GM12878 (cell line): ENCODE results near the gene OR51A7. TPM values are rescaled to one million over a fixed set of nuclear protein-coding genes. Genes with fewer than 3 reads are reported as not detected.

Experiments used
- CUX1 ChIP-seq: IDR thresholded peaks from 2 replicates; pipeline ENCODE4 v1.6.1; 2012; ENCODE audit warnings: improper control_type of control experiment, low read depth, low read length; ENCODE audit not compliant: insufficient replicate concordance
- ETV6 ChIP-seq, 2 experiments: fragments of 450-650 bp in 1 of 2; IDR thresholded peaks in 1 of 2; conservative IDR thresholded peaks in 1 of 2; 2 replicates each; pipeline ENCODE4 v1.6.1; 2014; ENCODE audit warnings: antibody characterized with exemption in 1 of 2, borderline replicate concordance in 1 of 2, low read depth in 1 of 2, mild to moderate bottlenecking in 1 of 2, moderate library complexity in 1 of 2
- HCFC1 ChIP-seq: fragments of 150-350 bp; IDR thresholded peaks from 2 replicates; pipeline ENCODE4 v1.6.1; 2014; ENCODE audit warnings: low read length
- HDAC6 ChIP-seq: fragments of 200-600 bp; sonication (generic); IDR thresholded peaks from one replicate; pipeline ENCODE4 v1.8.0; 2017; ENCODE audit warnings: antibody characterized with exemption; ENCODE audit not compliant: unreplicated experiment
- MYC ChIP-seq: IDR thresholded peaks from 2 replicates; pipeline ENCODE4 v1.6.1; 2011; ENCODE audit warnings: mild to moderate bottlenecking, low read length, moderate library complexity, inconsistent platforms; ENCODE audit not compliant: insufficient read depth, insufficient replicate concordance, insufficient read length, severe bottlenecking
- PKNOX1 ChIP-seq: fragments of 450-650 bp; IDR thresholded peaks from 2 replicates; pipeline ENCODE4 v1.6.1; 2016; ENCODE audit warnings: mild to moderate bottlenecking
- SREBF1 ChIP-seq: IDR thresholded peaks from 2 replicates; pipeline ENCODE4 v1.6.1; 2012; ENCODE audit warnings: mild to moderate bottlenecking, low read length
- ZBTB4 ChIP-seq: fragments of 450-650 bp; formaldehyde crosslinking; IDR thresholded peaks from 2 replicates; pipeline ENCODE4 v1.4.0; 2022; ENCODE audit warnings: mild to moderate bottlenecking, moderate library complexity
- ZNF384 ChIP-seq: IDR thresholded peaks from 2 replicates; pipeline ENCODE4 v1.6.1; 2012; ENCODE audit warnings: low read depth, mild to moderate bottlenecking, low read length, improper control_type of control experiment, borderline replicate concordance
- polyA plus RNA-seq, 11 experiments: library from polyadenylated mRNA; depleted of rRNA in 4 of 11; unstranded in 6 of 11; stranded (reverse) in 5 of 11; fragments of >200 nt; fragmentation: Nextera tagmentation in 4 of 11; fragmentation: Illumina TruSeq in 1 of 11; extraction: Ambion mirVana in 4 of 11; extraction: Trizol in 1 of 11; gene quantifications; 1 replicate in 1 of 11; 2 replicates in 10 of 11; pipeline versions ENCODE4 v1.2.1 to v1.2.3, GENCODE V29; 2011 to 2016; ENCODE audit warnings: inconsistent platforms in 2 of 11, missing spikeins in 2 of 11, low read depth in 1 of 11
- total RNA-seq, 4 experiments: library from RNA; depleted of rRNA in 3 of 4; stranded (reverse); fragments of >200 nt in 3 of 4; fragmentation: Illumina TruSeq in 1 of 4; extraction: Trizol in 1 of 4; gene quantifications; 2 replicates each; pipeline versions ENCODE4 v1.2.1 to v1.2.3, GENCODE V29; 2013 to 2021
- TF ChIP-seq, protein P1 (sequence below): fragments of 450-650 bp; IDR thresholded peaks from 2 replicates; pipeline ENCODE4 v1.6.1; 2017; ENCODE audit warnings: low read depth, mild to moderate bottlenecking, moderate library complexity

The OR51A7 gene
- total and polyA plus RNA-seq, 10 of the 15 experiments (the other 5 are each of a cell fraction or from before 2014, with no cell fraction given), result not detected

DNA sequence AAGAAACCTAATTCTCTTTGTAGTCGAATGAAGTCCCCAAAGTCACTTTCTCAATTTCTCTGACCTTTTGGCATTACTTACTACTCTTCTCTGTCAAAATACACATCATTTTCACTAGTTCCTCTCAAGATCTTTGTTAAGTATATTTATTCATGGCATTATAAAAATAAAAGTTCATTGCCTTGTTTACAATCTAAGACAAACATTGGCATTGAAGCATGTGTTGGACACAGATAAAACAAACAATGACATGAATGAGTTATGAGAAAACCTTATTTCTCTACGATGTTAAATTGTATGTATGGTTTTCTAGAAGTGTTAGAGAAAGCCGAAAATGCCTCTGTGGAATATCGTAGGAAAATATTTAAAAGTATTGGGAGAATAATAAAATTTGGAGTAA lies 29.2 kb downstream of the OR51A7 start (continued):
- TF ChIP-seq CUX1 (no peak), ZBTB4 (CRISPR knock-in tag) (no peak), ETV6 (conservative IDR thresholded peaks at IDR 0.05 in 1 of 2, IDR thresholded peaks at IDR 0.05 in 1 of 2; ENCODE audit: borderline replicate concordance in 1 of 2, low read depth in 1 of 2) (no peak), HDAC6 (no peak), PKNOX1 (no peak), HCFC1 (no peak), SREBF1 (no peak), MYC (no peak), ZNF384 (no peak)
- TF ChIP-seq, protein P1, sequence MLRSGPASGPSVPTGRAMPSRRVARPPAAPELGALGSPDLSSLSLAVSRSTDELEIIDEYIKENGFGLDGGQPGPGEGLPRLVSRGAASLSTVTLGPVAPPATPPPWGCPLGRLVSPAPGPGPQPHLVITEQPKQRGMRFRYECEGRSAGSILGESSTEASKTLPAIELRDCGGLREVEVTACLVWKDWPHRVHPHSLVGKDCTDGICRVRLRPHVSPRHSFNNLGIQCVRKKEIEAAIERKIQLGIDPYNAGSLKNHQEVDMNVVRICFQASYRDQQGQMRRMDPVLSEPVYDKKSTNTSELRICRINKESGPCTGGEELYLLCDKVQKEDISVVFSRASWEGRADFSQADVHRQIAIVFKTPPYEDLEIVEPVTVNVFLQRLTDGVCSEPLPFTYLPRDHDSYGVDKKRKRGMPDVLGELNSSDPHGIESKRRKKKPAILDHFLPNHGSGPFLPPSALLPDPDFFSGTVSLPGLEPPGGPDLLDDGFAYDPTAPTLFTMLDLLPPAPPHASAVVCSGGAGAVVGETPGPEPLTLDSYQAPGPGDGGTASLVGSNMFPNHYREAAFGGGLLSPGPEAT, result no peak
